HG03342 (cell line): ENCODE data around the gene IGLL5.
"Not testable (repeated sequence)": the region's sequence is repeated elsewhere in the genome, so short reads cannot be mapped to it uniquely, and the experiment has no call there.

Experiments used
- ATAC-seq: cut with Tn5 transposase; IDR thresholded peaks from one replicate; pipeline ENCODE4 v1.9.1; 2021; ENCODE audit warnings: mild to moderate bottlenecking, moderate library complexity; ENCODE audit not compliant: unreplicated experiment

Gene IGLL5

GRCh38 chr22:22899342-22900080, 11.9 kb downstream of the IGLL5 start:
- ATAC-seq: not testable (repeated sequence)

- ATAC-seq: not testable (repeated sequence)
These were observed 13.1 kb downstream of the IGLL5 start for GRCh38 chr22:22900527-22901205.

DNA sequence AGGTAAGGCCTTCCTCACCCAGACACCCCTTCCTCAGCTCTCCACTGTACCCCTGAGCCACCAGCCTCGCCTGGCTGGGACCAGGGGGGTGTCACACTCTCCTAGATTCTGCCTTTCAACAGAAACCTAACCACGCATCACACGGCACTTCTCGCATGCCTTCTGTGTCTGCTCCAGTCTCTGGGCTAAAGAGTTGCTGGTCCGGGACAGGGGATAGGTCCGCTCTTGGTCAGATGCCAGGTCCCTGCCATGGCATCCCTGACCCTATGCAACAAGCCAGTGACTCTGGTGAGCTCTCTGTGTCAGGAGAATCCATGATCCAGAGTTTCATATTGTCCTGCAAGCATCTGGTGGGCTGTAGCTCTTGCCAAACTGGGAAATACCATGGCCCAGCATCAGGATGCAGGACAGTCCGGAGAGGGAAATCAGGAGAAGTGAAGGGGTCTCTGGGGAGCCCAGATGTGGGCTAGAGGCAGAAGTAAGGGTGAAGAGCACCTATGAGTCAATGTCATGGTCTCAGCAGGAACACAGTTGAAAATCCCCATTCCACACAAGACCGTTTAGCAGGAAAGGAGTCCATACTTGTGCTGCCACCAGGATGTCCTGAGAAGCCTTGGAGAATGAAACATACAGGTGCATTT, 14.1 kb downstream of the IGLL5 start:
- ATAC-seq: no peak

DNA sequence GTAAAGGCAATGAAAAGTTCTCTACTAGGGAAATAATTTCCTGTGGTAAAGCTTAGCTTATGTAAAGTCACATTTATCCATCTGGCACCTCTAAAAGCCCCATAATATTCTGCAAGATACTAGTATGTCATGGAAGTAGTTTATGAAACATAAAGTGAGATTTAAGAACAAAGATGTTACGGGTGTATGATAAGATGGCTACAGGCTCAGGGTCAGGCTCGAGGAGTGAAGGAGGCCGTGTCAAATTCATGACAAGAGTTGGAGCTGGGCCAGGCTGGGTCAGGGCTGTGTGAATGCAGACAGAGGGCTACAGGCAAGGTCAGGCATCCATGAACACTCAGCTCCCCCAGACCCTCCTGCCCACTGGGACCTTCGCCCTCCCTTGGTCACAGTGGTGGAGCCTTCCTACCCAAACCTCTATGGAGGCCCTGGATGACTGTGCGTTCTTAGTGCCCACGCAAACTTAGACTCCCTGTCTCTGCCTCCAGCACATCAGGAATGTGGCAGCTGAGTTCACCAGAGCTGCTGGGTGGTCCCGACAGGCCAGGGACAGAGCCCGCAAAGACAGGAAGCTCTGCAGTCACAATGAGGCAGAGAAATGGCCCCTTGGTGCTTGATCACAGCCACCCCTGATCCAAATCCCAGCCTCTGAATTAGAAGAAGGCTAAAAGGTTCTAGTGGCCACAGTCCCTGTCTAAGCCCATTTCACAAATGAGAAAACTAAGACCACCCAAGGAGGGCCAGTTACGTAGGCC, 14.8 kb downstream of the IGLL5 start:
- no peak for ATAC-seq

- no peak for ATAC-seq
These were observed 15.8 kb downstream of the IGLL5 start for GRCh38 chr22:22903355-22903777.

DNA sequence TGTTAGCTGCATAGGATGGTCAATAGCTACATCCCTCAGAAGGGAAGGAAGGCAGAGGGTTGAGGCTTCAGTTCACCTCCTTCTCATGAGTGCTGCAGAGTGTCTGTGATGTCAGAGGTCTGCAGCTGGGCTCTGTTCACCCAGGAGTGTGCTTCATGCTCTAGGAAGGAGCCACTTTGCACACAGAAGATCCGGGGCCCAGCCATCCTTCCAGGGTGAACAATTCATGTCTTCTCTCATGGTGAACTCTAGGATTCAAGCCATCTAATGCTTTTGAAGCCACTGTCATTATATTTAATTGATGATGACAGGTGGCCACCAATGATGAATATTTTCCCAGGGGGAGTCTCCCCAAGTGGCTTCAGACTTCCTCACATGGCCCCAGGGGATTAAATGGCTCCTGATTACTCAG, 16.2 kb downstream of the IGLL5 start:
- not testable (repeated sequence) for ATAC-seq

GRCh38 chr22:22904736-22905135, 17.1 kb downstream of the IGLL5 start:
- not testable (repeated sequence) for ATAC-seq

GRCh38 chr22:22906391-22906790, 18.8 kb downstream of the IGLL5 start:
- ATAC-seq: not testable (repeated sequence)

- no peak for ATAC-seq
These were observed 19.4 kb downstream of the IGLL5 start for GRCh38 chr22:22906907-22907550.

- no peak for ATAC-seq
These were observed 20.2 kb downstream of the IGLL5 start for GRCh38 chr22:22907551-22908494.

DNA sequence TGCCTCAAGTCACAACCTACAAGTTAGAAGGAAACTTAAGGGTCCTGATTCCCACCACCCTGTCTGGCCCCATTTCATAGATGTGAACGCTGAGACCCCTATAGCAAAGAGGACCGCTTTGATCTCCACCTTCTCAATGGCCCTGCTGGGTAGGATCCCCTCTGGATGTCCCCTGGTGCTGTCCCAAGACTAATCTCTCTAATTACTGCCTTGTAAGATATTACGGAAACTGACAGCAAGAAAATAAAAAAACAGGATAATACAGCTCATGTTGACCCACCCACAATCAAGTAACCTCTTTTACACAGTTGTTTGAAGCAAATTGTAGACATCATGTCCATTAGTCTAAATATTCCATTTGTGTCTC, 20.9 kb downstream of the IGLL5 start:
- ATAC-seq: no peak

- ATAC-seq: no peak
These were observed 21.5 kb downstream of the IGLL5 start for GRCh38 chr22:22908941-22909604.

GRCh38 chr22:22909605-22910271, 22.1 kb downstream of the IGLL5 start:
- ATAC-seq: no peak

DNA sequence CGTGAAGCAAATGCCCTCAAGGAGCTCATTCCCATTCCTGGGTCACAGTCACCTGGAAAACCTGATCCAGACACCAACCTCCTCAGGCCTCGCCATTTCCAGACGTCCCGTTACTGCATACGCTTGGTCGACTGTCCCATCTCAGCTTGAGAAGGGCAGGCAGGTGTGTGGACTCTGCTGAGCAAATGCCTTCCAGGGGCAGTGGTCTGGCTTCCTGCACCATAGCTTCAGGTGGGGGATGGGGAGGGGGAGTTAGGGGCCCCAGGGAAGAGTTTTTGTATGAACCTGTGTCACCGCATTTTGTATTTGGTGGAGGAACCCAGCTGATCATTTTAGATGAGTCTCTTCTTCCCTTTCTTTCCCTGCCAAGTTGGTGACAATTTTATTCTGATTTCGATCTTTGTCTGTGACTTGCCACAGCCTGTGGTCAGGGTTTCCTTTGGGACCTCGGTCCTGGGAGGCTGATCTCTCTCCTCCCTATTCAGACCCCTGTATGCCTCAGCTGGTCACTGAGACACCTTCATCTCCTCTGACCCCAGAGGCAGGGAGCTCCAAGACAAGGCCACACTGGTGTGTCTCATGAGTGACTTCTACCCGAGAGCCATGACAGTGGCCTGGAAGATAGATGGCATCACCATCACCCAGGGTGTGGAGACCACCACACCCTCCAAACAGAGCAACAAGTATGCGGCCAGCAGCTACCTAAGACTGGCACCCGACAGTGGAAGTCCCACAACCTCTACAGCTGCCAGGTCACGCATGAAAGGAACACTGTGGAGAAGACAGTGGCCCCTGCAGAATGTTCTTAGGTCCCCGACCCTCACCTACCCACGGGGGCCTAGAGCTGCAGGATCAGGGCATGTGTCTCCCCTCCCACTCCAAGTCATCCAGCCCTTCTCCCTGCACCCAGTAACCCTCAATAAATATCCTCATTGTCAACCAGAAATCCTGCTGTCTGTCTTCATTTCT, 22.9 kb downstream of the IGLL5 start:
- no peak for ATAC-seq

- ATAC-seq: no peak
These were observed 23.9 kb downstream of the IGLL5 start for GRCh38 chr22:22911327-22912134.

DNA sequence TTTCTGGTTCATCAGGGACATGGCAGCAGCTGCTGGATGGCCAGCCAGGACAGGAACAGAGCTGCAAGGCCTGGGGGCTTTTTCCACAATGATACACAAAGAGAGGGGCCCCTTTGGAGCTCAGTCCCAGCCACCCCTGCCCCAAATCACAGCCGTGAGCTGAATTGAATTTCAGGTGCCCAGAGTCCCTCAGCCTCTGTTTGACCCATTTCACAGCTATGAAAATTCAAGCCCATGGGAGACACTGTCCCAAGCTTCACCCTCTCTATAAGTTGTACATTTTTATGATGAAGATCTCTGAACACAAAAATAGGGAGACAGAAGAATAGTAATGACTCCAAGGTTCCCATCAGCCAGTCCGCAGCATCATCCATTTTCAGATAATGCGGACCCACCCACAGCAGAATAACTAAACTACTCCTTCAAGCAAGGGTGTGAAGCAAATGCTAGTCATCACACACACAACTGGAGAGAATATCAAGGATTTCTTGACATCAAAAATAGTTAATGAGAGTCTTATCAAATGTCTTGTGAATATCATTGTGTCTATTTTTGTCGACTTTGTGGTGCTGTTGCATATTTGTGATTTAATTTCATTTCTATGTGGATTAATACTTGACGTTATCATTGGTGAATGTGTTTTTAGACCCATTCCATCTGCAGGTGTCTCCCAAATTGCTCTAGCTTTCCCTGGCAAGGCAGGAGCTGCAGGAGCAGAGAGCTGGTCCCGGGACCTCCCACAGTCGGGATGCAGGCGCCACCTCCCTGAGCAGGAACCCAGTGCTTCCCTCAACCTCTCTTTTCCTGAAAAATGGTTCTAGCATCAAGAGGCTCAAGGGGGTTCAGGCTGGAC, 24.7 kb downstream of the IGLL5 start:
- ATAC-seq: no peak
